Calu3 (cell line): Measurements from ENCODE around the gene RPL37A. TPM values are rescaled to one million over a fixed set of nuclear protein-coding genes. Genes with fewer than 3 reads are reported as not detected.

Experiments
- BruUV-seq: library from RNA; stranded (reverse); fragments of 400-500 nt; replicated peaks from 2 replicates; lab custom pipeline; 2021; lab: Mats Ljungman, UMichigan
- CTCF ChIA-PET: fragments of 300-600 bp; sonication (Branson Sonifier 250); formaldehyde crosslinking; loops from one replicate; lab custom pipeline; 2022; ENCODE audit warnings: antibody characterized with exemption; lab: Charles Lee
- DNase-seq: peaks from one replicate; pipeline ENCODE4 v3.0.0; 2022
- H3K27ac Mint-ChIP-seq: one replicate; pipeline ENCODE4 v1.8.0; 2022; ENCODE audit warnings: mixed read lengths; ENCODE audit not compliant: unreplicated experiment
- H3K27me3 Mint-ChIP-seq: one replicate; pipeline ENCODE4 v1.8.0; 2022; ENCODE audit warnings: mixed read lengths; ENCODE audit not compliant: unreplicated experiment
- H3K36me3 Mint-ChIP-seq: one replicate; pipeline ENCODE4 v1.8.0; 2022; ENCODE audit warnings: mild to moderate bottlenecking, moderate library complexity, mixed read lengths; ENCODE audit not compliant: insufficient read depth, unreplicated experiment
- H3K4me1 Mint-ChIP-seq: one replicate; pipeline ENCODE4 v1.8.0; 2022; ENCODE audit warnings: mild to moderate bottlenecking, low read depth, mixed read lengths; ENCODE audit not compliant: unreplicated experiment
- H3K4me3 Mint-ChIP-seq: one replicate; pipeline ENCODE4 v1.8.0; 2022; ENCODE audit warnings: mild to moderate bottlenecking, low read depth, moderate library complexity, mixed read lengths; ENCODE audit not compliant: unreplicated experiment
- H3K9me3 Mint-ChIP-seq: one replicate; pipeline ENCODE4 v1.8.0; 2022; ENCODE audit warnings: low read depth, mixed read lengths; ENCODE audit not compliant: unreplicated experiment
- CTCF ChIP-seq: fragments of 200-600 bp; IDR thresholded peaks from one replicate; pipeline ENCODE4 v1.8.0; 2022; ENCODE audit warnings: antibody characterized with exemption; ENCODE audit not compliant: unreplicated experiment
- intact Hi-C: fragments of 100-400 bp; cut with micrococcal nuclease; formaldehyde crosslinking; loops from one replicate; pipeline ENCODE4 v1.10.0; 2022; ENCODE audit not compliant: unreplicated experiment
- total RNA-seq: library from RNA; stranded (reverse); gene quantifications from 2 replicates; pipeline ENCODE4 v1.2.3, GENCODE V29; 2022

RPL37A gene
- total RNA-seq, 1 experiment from 2014 or later: 1,889 TPM

GRCh38 chr2:216493334-216493685 lies 5.3 kb upstream of the RPL37A start:
- Mint-ChIP-seq H3K27ac (no peak overlapping the region), H3K9me3 (no peaks in the 10 kb centered on the region), H3K36me3 (peaks cover 12% of the 10 kb centered on the region), H3K4me1 (peaks cover 20% of the 10 kb centered on the region), H3K27me3 (no peaks in the 10 kb centered on the region), H3K4me3 (no peak overlapping the region)
- intact Hi-C loops: no loop called here
- TF ChIP-seq CTCF: no peak
- CTCF ChIA-PET: no interaction called here
- no peak for DNase-seq
- no TSS peak for BruUV-seq

- H3K36me3 Mint-ChIP-seq: peaks cover 35% of the 10 kb centered on the region
- BruUV-seq: no TSS peak
- no peak overlapping the region for H3K27ac Mint-ChIP-seq
- no peak overlapping the region for H3K4me3 Mint-ChIP-seq
- intact Hi-C loops: no loop called here
- H3K9me3 Mint-ChIP-seq: no peaks in the 10 kb centered on the region
- no peak for TF ChIP-seq CTCF
- no peak for DNase-seq
- peaks cover 13% of the 10 kb centered on the region for H3K4me1 Mint-ChIP-seq
- no peaks in the 10 kb centered on the region for H3K27me3 Mint-ChIP-seq
- CTCF ChIA-PET: no interaction called here
Observed at GRCh38 chr2:216495656-216496055, 3.0 kb upstream of the RPL37A start.

GRCh38 chr2:216497382-216498069 lies 1.1 kb upstream of the RPL37A start:
- no TSS peak for BruUV-seq
- intact Hi-C loops: no loop called here
- Mint-ChIP-seq H3K9me3 (no peaks in the 10 kb centered on the region), H3K27ac (peak overlapping the region; percentile 100), H3K36me3 (peaks cover 53% of the 10 kb centered on the region), H3K4me1 (peaks cover 21% of the 10 kb centered on the region), H3K27me3 (no peaks in the 10 kb centered on the region), H3K4me3 (peak overlapping the region; percentile 100)
- CTCF ChIA-PET: interaction anchor here (0.6 kb wide), 1 partner anchor 488 kb away, joined by 3 read pairs; no protein-coding TSS in a partner anchor
- no peak for TF ChIP-seq CTCF
- no peak for DNase-seq

- TSS peak; percentile 67 for BruUV-seq
- Mint-ChIP-seq H3K4me3 (peak overlapping the region; percentile 100), H3K27ac (peak overlapping the region; percentile 100), H3K36me3 (peaks cover 58% of the 10 kb centered on the region), H3K27me3 (no peaks in the 10 kb centered on the region), H3K4me1 (peaks cover 26% of the 10 kb centered on the region), H3K9me3 (no peaks in the 10 kb centered on the region)
- CTCF ChIA-PET: interaction anchor here (0.6 kb wide), 1 partner anchor 36 kb away, joined by 3 read pairs; no protein-coding TSS in a partner anchor
- DNase-seq: no peak
- no peak for TF ChIP-seq CTCF
- intact Hi-C loops: no loop called here
Observed at GRCh38 chr2:216498070-216498378, 620 bp upstream of the RPL37A start.
